Jurkat, Clone E6-1 (cell line): ENCODE data around the gene TRIM13. TPM values are rescaled to one million over a fixed set of nuclear protein-coding genes. Genes with fewer than 3 reads are reported as not detected.
"Not testable (repeated sequence)": the region's sequence is repeated elsewhere in the genome, so short reads cannot be mapped to it uniquely, and the experiment has no call there.

Experiments
- DNase-seq: peaks from one replicate; pipeline ENCODE4 v3.0.0-alpha.2; 2011; ENCODE audit warnings: low read depth, low spot score
- H3K4me3 ChIP-seq: 2 replicates; pipeline ENCODE4 v1.5.1; 2011; ENCODE audit warnings: mild to moderate bottlenecking, low read length, control low read depth, moderate library complexity
- polyA plus RNA-seq: library from polyadenylated mRNA; unstranded; fragments of >200 nt; gene quantifications from one replicate; pipeline ENCODE4 v1.2.1, GENCODE V29; 2012; ENCODE audit warnings: missing spikeins; ENCODE audit not compliant: insufficient read length, insufficient read depth

The TRIM13 gene
- polyA plus RNA-seq, result 26.1 TPM

GRCh38 chr13:49996951-49997895, at the start of gene TRIM13:
TSS of gene TRIM13 (plus strand) at chr13:49997042. CDS start at chr13:50011941, 14,899 bp downstream.
- peak; percentile 81 for DNase-seq
- H3K4me3 ChIP-seq, result peak within 1 kb of the TSS; percentile 86

DNA sequence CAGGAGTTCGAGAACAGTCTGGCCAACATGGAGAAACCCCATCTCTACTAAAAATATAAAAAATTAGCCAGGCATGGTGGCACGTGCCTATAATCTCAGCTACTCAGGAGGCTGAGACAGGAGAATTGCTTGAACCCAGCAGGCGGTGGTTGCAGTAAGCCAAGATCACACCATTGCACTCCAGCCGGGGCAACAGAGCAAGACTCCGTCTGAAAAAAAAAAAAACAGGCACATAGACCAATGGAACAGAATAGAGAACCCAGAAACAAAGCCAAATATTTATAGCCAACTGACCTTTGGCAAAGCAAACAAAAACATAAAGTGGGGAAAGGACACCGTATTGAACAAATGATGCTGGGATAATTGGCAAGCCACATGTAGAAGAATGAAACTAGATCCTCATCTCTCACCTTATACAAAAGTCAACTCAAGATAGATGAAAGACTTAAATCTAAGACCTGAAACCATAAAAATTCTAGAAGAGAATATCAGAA, 48.0 kb upstream of the TRIM13 start:
- H3K4me3 ChIP-seq, DNase-seq: not testable (repeated sequence)

DNA sequence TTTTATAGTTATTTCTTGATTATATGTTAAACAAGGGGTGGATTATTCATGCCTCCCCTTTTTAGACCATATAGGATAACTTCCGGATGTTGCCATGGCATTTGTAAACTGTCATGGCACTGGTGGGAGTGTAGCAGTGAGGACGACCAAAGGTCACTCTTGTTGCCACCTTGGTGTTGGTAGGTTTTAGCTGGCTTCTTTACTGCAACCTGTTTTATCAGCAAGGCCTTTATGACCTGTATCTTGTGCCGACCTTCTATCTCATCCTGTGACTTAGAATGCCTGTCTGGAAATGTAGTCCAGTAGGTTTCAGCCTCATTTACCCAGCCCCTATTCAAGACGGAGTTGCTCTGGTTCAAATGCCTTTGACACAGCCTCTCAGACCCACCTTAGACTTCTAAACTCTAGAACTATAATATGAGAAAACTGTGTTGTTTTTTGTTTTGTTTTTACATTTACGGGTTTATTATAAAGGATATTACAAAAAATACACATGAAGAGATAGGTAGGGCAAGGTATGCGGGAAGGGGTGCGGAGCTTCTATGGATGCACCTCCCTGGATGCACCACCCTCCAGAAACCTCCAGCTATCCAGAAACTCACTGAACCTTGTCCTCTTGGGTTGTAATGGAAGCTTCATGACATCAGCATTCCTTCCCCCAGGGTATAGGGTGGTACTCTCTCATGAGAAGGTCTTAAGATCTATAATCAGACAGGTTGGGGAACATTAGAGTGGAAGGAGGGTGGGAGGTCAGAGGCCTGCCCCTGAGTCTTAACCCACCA, 44.9 kb upstream of the TRIM13 start:
- DNase-seq, result no peak
- H3K4me3 ChIP-seq, result no peak overlapping the region

- no peak for DNase-seq
- H3K4me3 ChIP-seq, result no peak overlapping the region
Measured at GRCh38 chr13:49953560-49953959, 43.3 kb upstream of the TRIM13 start.

DNA sequence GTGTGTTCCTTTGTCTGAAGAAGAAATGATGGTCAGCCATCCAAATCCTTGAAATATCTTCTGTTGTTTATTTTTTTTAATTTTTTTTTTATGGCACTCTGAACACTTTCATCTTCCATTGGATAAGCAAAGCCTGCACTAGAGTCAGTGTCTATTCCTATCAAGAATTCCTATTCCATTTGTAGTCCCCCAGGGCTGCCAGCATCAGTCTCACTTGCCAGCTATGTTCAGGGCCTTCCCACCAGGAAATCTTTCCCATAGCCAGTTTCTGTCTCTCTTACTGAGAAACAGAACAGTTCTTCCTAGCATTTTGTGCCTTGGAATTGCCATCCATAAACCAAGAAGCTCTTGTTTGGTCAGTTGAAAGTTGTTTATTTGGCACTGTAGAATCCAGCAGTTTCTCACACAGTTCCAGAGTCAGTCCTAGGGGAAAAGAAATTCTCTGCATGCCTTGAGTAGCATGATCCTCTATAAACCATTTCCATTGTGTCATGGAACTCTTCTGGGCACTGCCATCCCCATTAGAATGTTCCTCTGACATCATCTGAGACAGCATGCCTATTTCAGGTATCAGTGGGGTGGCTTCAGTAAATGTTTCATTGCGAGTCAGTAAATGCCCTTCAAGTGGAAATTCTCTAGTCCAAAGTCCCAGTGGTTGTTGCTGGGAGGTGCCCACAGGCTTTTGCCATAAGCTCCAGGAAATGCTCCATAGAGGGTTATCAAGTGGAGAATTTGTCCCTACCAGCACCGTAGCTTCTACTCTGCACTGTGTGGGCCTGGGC, 42.0 kb upstream of the TRIM13 start:
- H3K4me3 ChIP-seq, result no peak overlapping the region
- no peak for DNase-seq

DNA sequence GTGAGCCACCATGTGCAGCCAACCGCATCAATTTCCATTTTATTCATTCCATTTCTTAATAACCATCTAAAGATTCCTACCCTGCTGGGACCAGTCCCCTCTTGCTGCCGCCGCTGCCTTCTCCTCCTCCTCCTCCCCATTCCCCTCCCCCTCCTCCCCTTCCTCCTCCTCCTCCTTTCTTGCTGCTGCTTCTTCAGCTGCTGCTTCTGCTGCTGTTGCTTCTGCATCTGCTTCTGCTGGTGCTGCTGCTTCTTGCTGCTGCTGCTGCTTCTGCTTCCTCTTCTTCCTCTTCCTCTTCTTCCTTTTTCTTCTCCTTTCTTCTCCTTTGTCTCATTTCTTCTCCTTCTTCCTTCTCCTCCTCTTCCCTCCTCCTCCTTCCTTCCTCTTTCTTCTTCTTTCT, 40.7 kb upstream of the TRIM13 start:
- H3K4me3 ChIP-seq, result no peak overlapping the region
- DNase-seq, result no peak

- no peak overlapping the region for H3K4me3 ChIP-seq
- DNase-seq, result no peak
Measured at GRCh38 chr13:49958321-49958720, 38.5 kb upstream of the TRIM13 start.

DNA sequence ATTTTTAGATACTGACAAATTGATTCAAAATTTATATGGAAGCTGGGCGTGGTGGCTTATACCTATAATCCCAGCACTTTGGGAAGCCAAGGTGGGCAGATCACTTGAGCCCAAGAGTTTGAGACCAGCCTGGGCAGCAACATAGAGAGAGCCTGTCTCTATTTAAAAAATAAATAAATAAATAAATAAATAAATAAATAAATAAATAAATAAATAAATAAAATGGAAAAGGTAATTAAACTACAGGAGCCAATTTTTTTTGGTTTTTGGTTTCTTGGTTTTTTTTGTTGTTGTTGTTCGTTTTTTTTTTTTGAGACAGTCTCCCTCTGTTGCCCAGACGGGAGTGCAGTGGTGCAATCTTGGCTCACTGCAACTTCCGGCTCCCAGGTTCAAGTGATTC, 29.4 kb upstream of the TRIM13 start:
- no peak overlapping the region for H3K4me3 ChIP-seq
- no peak for DNase-seq

DNA sequence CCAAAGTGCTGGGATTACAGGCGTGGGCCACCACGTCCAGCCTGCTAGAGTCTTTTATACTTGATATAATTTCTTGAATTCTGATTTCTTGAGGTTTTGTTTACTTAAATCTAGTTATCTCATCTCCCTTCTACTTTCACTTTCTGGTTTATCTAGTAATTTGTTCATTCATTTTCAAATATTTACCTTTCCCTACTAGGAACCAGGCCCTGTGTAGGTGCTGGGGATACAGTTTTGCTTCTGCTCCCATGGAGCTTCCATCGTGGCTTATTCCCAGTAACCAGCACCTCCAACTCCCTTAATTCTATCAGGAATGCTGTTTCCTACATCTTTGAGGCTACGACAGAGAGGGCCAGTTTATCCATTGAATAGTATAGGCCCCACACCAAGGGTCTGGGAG, 24.1 kb upstream of the TRIM13 start:
- DNase-seq, result no peak
- no peak overlapping the region for H3K4me3 ChIP-seq

- no peak overlapping the region for H3K4me3 ChIP-seq
- no peak for DNase-seq
Measured at GRCh38 chr13:49975826-49976225, 21.0 kb upstream of the TRIM13 start.

GRCh38 chr13:49976314-49977258, 20.3 kb upstream of the TRIM13 start:
- DNase-seq, result peak; percentile 76
- no peak overlapping the region for H3K4me3 ChIP-seq

DNA sequence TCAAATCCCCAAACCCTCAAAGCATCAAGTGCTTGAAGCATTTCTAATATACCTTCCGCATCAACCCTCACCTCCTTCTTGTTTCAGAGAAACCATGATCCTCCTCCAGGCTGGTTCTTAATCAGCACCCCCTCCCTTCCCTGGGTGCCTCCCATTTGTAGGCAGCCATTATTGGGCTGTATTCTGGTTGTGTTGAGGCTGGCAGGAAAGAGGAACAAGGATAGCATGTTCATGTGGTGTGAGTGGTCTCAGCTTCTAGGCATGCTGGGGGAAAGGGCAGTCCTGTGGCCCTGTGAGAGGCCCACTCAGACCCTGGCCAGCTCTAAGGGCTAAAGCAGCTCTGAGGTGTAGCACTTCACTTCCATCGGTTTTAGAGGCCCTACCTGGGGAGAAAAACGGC, 18.9 kb upstream of the TRIM13 start:
- DNase-seq, result no peak
- H3K4me3 ChIP-seq, result no peak overlapping the region

GRCh38 chr13:49980266-49980665, 16.6 kb upstream of the TRIM13 start:
- H3K4me3 ChIP-seq, result no peak overlapping the region
- no peak for DNase-seq

DNA sequence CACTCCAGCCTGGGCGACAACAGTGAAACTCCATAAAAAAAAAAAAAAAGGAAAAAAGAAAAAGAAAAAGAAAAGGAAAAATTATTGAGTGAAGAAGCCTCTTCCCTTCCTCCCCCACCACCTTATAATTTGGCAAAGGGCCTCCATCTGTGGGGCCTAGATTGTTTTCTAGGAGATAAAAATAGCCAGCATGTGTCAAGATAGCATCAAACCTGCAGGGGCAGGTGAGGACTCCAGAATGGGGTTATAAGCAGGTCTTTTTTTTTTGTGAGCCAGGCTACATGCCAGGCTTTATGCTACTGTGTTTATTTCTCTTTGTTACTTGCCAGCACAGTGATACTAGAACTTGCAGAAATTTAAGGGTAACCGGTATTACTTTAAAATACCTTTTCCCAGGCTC, 11.7 kb upstream of the TRIM13 start:
- no peak for DNase-seq
- no peak overlapping the region for H3K4me3 ChIP-seq

- no peak overlapping the region for H3K4me3 ChIP-seq
- no peak for DNase-seq
Measured at GRCh38 chr13:49986471-49986870, 10.4 kb upstream of the TRIM13 start.

DNA sequence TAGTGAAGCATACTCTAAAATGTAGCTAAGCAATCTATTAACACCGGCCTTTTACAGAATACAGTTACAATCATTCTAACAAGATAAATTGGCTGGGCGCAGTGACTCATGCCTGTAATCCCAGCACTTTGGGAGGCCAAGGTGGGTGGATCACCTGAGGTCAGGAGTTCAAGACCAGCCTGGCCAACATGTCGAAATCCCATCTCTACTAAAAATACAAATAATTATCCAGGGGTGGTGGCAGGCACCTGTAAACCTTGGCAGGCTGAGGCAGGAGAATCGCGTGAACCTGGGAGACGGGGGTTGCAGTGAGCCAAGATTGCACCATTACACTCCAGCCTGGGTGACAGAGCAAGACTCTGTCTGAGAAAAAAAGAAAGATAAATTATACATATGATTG, 6.2 kb upstream of the TRIM13 start:
- H3K4me3 ChIP-seq, DNase-seq: not testable (repeated sequence)

DNA sequence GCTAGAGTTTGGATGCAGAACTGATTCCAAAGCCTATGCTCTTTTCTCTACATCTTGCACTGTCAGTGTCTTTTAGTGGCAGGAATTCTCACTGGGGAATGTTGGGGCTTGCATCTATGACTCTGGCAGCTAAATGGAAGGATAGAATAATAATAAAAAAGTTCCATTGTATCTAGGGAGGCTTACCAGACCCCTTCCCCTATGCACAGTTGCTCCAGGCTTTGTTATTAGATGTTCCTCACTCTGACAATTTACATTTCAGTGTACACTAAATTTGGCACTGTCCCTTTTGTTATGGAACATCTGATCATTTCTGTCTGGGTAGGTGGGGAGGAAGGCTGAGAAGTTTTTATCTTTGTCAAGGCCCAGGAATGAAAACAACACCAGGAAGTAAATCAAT, 3.7 kb upstream of the TRIM13 start:
- no peak for DNase-seq
- H3K4me3 ChIP-seq, result no peak overlapping the region

DNA sequence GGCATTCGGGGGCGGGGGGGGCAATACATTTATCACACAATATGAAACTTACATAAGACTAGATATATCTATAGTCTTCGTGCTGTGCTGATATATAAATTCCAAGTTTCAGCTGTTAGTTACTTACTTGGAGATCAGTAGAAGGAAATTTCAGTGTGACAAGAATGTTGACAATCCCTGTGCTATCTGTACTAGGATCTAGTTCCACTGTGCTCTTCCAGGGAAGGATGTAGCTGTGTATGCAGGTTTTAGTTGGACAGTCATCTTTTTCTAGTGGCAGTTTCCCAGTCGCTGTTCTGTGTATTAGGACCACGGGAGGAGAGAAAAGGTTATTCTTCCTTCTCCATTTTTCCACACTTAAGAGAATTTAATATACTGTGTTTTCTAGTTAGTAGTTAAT, 3.2 kb upstream of the TRIM13 start:
- no peak overlapping the region for H3K4me3 ChIP-seq
- no peak for DNase-seq
